ENCODE measurements around the gene IGLL1.

DNA sequence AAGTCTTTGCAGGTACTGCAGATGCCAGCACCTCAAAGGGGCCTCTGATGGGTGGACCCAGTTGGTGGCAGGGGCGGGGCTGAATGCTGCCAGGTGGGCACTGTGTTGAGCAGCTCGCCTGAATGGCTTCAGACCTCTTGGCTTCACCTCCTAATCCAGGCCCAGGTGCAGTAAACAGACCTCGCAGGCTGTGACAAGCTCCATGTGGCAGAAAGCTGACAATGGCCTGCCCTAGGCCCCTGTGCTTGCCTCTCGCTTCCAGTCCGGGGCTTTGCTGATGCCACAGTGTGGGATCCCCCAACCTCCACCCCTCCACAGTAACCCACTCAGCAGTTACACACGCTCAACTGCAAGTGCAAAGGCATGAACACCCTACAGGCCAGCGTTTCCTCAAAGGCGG, 9.4 kb downstream of the IGLL1 start:
- TF ChIP-seq POLR2A (IDR thresholded peaks at IDR 0.05; ENCODE audit: low read depth, low read length), result no peak
- no peak for TF ChIP-seq PAX5 (IDR thresholded peaks at IDR 0.05; ENCODE audit: insufficient read depth, low read length, severe bottlenecking)
